ENCODE measurements around the gene RUNX2.
A peak's percentile ranks its signal among the peaks of the same experiment; 100 is the strongest.

Gene RUNX2

GRCh38 chr6:45479834-45480751 is 152.0 kb downstream of the RUNX2 start:
- H3K4me3 ChIP-seq (ENCODE audit: low read depth, low read length) = no peak overlapping the region
- peak; percentile 89 for DNase-seq (ENCODE audit: low read depth)

GRCh38 chr6:45480752-45481415 is 152.8 kb downstream of the RUNX2 start:
- no peak for DNase-seq (ENCODE audit: low read depth)
- TF ChIP-seq POLR2A (IDR thresholded peaks at IDR 0.05; ENCODE audit: extremely low read depth, insufficient read length) = no peak
- TF ChIP-seq MAX (IDR thresholded peaks at IDR 0.05; ENCODE audit: low read depth, low read length) = no peak
- TF ChIP-seq CTCF (IDR thresholded peaks at IDR 0.05; ENCODE audit: low read depth, low read length) = no peak
- TF ChIP-seq MYC (IDR thresholded peaks at IDR 0.05; ENCODE audit: low read depth, low read length) = no peak
- no peak overlapping the region for H3K4me3 ChIP-seq (ENCODE audit: low read depth, low read length)

More at GRCh38 chr6:45479834-45480751, 152.0 kb downstream of the RUNX2 start:
- TF ChIP-seq MYC (IDR thresholded peaks at IDR 0.05; ENCODE audit: low read depth, low read length) (peak; percentile 86), CTCF (IDR thresholded peaks at IDR 0.05; ENCODE audit: low read depth, low read length) (no peak), POLR2A (IDR thresholded peaks at IDR 0.05; ENCODE audit: extremely low read depth, insufficient read length) (no peak), MAX (IDR thresholded peaks at IDR 0.05; ENCODE audit: low read depth, low read length) (peak; percentile 82)

- no peak overlapping the region for H3K4me3 ChIP-seq (ENCODE audit: low read depth, low read length)
- no peak for DNase-seq (ENCODE audit: low read depth)
These were observed 154.9 kb downstream of the RUNX2 start for GRCh38 chr6:45483021-45483420.

GRCh38 chr6:45483501-45483900 is 155.4 kb downstream of the RUNX2 start:
- no peak for DNase-seq (ENCODE audit: low read depth)
- no peak overlapping the region for H3K4me3 ChIP-seq (ENCODE audit: low read depth, low read length)
- TF ChIP-seq CTCF (IDR thresholded peaks at IDR 0.05; ENCODE audit: low read depth, low read length) = no peak
- TF ChIP-seq POLR2A (IDR thresholded peaks at IDR 0.05; ENCODE audit: extremely low read depth, insufficient read length) = no peak
- TF ChIP-seq MYC (IDR thresholded peaks at IDR 0.05; ENCODE audit: low read depth, low read length) = no peak
- TF ChIP-seq MAX (IDR thresholded peaks at IDR 0.05; ENCODE audit: low read depth, low read length) = no peak

More at GRCh38 chr6:45483021-45483420, 154.9 kb downstream of the RUNX2 start:
- TF ChIP-seq MAX (IDR thresholded peaks at IDR 0.05; ENCODE audit: low read depth, low read length) (no peak), CTCF (IDR thresholded peaks at IDR 0.05; ENCODE audit: low read depth, low read length) (no peak), POLR2A (IDR thresholded peaks at IDR 0.05; ENCODE audit: extremely low read depth, insufficient read length) (no peak), MYC (IDR thresholded peaks at IDR 0.05; ENCODE audit: low read depth, low read length) (no peak)

- no peak for TF ChIP-seq MYC (IDR thresholded peaks at IDR 0.05; ENCODE audit: low read depth, low read length)
- TF ChIP-seq POLR2A (IDR thresholded peaks at IDR 0.05; ENCODE audit: extremely low read depth, insufficient read length) = no peak
- TF ChIP-seq MAX (IDR thresholded peaks at IDR 0.05; ENCODE audit: low read depth, low read length) = no peak
- no peak for TF ChIP-seq CTCF (IDR thresholded peaks at IDR 0.05; ENCODE audit: low read depth, low read length)
- no peak overlapping the region for H3K4me3 ChIP-seq (ENCODE audit: low read depth, low read length)
- DNase-seq (ENCODE audit: low read depth) = peak; percentile 44
These were observed 158.6 kb downstream of the RUNX2 start for GRCh38 chr6:45486736-45487135.

All from NB4 (cell line).